Measurements from ENCODE around the gene RNU7-1.

RNU7-1 gene

DNA sequence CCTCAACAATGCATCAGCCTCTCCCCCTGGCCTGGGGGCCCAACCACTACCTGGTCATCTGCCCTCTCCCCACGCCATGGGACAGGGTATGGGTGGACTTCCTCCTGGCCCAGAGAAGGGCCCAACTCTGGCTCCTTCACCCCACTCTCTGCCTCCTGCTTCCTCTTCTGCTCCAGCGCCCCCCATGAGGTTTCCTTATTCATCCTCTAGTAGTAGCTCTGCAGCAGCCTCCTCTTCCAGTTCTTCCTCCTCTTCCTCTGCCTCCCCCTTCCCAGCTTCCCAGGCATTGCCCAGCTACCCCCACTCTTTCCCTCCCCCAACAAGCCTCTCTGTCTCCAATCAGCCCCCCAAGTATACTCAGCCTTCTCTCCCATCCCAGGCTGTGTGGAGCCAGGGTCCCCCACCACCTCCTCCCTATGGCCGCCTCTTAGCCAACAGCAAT, 7.4 kb upstream of the RNU7-1 start:
- TF ChIP-seq, protein P1, sequence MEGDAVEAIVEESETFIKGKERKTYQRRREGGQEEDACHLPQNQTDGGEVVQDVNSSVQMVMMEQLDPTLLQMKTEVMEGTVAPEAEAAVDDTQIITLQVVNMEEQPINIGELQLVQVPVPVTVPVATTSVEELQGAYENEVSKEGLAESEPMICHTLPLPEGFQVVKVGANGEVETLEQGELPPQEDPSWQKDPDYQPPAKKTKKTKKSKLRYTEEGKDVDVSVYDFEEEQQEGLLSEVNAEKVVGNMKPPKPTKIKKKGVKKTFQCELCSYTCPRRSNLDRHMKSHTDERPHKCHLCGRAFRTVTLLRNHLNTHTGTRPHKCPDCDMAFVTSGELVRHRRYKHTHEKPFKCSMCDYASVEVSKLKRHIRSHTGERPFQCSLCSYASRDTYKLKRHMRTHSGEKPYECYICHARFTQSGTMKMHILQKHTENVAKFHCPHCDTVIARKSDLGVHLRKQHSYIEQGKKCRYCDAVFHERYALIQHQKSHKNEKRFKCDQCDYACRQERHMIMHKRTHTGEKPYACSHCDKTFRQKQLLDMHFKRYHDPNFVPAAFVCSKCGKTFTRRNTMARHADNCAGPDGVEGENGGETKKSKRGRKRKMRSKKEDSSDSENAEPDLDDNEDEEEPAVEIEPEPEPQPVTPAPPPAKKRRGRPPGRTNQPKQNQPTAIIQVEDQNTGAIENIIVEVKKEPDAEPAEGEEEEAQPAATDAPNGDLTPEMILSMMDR (IDR thresholded peaks at IDR 0.05; ENCODE audit: low read depth, low read length), result no peak
- DNase-seq (ENCODE audit: extremely low read depth, low read depth), result no peak

DNA sequence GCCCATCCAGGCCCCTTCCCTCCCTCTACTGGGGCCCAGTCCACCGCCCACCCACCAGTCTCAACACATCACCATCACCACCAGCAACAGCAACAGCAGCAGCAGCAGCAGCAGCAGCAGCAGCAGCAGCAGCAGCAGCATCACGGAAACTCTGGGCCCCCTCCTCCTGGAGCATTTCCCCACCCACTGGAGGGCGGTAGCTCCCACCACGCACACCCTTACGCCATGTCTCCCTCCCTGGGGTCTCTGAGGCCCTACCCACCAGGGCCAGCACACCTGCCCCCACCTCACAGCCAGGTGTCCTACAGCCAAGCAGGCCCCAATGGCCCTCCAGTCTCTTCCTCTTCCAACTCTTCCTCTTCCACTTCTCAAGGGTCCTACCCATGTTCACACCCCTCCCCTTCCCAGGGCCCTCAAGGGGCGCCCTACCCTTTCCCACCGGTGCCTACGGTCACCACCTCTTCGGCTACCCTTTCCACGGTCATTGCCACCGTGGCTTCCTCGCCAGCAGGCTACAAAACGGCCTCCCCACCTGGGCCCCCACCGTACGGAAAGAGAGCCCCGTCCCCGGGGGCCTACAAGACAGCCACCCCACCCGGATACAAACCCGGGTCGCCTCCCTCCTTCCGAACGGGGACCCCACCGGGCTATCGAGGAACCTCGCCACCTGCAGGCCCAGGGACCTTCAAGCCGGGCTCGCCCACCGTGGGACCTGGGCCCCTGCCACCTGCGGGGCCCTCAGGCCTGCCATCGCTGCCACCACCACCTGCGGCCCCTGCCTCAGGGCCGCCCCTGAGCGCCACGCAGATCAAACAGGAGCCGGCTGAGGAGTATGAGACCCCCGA, 6.8 kb upstream of the RNU7-1 start:
- TF ChIP-seq, protein P1 (IDR thresholded peaks at IDR 0.05; ENCODE audit: low read depth, low read length), result no peak
- no peak for DNase-seq (ENCODE audit: extremely low read depth, low read depth)

DNA sequence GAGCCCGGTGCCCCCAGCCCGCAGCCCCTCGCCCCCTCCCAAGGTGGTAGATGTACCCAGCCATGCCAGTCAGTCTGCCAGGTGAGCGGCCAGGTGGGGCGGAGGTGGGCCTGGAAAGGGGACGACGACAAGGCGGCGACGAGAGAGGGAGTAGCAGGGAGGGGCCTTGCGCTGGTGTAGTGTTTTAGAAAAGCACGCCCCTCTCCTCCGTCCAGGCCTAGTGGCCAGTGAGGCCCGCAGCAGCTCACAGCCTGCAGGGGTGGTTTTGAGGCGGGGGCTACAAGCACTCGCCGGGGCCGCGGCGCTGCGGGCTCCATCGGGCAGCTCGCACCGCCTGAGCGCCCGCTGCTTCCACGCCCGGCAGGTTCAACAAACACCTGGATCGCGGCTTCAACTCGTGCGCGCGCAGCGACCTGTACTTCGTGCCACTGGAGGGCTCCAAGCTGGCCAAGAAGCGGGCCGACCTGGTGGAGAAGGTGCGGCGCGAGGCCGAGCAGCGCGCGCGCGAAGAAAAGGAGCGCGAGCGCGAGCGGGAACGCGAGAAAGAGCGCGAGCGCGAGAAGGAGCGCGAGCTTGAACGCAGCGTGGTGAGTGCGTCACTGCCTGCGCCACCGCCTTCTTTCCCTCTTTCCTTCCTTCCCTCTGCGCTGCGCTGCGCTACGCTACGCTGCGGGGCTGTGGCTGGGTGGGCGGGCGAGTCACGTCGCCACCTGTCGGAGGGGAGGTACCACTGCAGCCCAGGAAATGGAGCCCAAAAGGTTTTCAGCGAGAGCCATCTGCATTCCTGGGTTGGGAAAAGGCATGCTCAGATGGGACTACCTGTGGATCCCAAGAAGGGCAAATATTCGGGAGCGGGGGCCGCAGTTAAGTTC, 5.9 kb upstream of the RNU7-1 start:
- peak; percentile 73 for DNase-seq (ENCODE audit: extremely low read depth, low read depth)
- TF ChIP-seq, protein P1 (IDR thresholded peaks at IDR 0.05; ENCODE audit: low read depth, low read length), result peak; percentile 93

DNA sequence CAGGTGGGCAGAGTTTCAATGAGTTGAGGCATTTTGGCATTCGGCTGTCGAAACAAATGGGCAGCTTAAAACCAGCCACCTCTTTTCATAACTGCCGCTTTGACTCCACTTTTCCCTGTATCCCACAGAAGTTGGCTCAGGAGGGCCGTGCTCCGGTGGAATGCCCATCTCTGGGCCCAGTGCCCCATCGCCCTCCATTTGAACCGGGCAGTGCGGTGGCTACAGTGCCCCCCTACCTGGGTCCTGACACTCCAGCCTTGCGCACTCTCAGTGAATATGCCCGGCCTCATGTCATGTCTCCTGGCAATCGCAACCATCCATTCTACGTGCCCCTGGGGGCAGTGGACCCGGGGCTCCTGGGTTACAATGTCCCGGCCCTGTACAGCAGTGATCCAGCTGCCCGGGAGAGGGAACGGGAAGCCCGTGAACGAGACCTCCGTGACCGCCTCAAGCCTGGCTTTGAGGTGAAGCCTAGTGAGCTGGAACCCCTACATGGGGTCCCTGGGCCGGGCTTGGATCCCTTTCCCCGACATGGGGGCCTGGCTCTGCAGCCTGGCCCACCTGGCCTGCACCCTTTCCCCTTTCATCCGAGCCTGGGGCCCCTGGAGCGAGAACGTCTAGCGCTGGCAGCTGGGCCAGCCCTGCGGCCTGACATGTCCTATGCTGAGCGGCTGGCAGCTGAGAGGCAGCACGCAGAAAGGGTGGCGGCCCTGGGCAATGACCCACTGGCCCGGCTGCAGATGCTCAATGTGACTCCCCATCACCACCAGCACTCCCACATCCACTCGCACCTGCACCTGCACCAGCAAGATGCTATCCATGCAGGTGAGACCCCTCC, 5.0 kb upstream of the RNU7-1 start:
- TF ChIP-seq, protein P1 (IDR thresholded peaks at IDR 0.05; ENCODE audit: low read depth, low read length), result no peak
- DNase-seq (ENCODE audit: extremely low read depth, low read depth), result no peak

DNA sequence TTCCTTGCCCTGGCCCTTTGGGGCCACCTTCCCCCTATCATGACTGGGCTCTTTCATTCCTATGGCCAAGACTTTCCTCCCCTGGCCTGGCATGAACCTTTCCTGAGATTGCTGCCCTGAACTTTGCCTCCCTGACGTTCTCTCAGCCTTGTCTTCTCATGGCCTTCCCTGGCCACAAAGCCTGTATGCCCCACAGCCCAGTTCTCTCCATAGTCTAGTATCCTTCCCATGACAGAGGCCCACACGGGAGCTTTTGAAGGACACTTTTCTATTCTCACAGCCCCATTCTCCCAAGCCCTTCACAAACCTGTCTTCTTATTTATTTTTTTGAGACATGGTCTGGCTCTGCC, 4.5 kb upstream of the RNU7-1 start:
- TF ChIP-seq, protein P1 (IDR thresholded peaks at IDR 0.05; ENCODE audit: low read depth, low read length), result no peak

DNA sequence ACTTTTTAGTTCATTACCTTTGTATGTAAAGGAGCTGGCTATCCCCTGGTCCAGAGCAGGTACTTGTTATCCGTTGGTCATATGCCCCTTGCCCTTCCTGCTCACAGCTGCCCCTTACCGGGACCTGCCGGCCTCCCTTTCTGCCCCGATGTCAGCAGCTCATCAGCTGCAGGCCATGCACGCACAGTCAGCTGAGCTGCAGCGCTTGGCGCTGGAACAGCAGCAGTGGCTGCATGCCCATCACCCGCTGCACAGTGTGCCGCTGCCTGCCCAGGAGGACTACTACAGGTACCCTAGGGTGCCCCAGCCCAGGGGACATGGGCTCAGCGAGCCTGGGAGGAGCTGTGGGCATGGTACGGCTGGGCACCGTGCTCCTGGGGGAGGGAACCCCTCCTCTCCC, 2.3 kb upstream of the RNU7-1 start:
- TF ChIP-seq, protein P1 (IDR thresholded peaks at IDR 0.05; ENCODE audit: low read depth, low read length), result no peak
- no peak for DNase-seq (ENCODE audit: extremely low read depth, low read depth)

More for the DNA sequence above, 4.5 kb upstream of the RNU7-1 start:
- no peak for DNase-seq (ENCODE audit: extremely low read depth, low read depth)
